GM12873 (cell line): Measurements from ENCODE around the gene STK17A.

Experiments used
- TF ChIP-seq, protein P1 (sequence below): IDR thresholded peaks from 2 replicates; pipeline ENCODE4 v1.5.1; 2012; ENCODE audit warnings: low read depth, mild to moderate bottlenecking, moderate library complexity, low read length, control low read depth; ENCODE audit not compliant: insufficient read depth; ENCODE audit errors: missing control alignments

STK17A gene

DNA sequence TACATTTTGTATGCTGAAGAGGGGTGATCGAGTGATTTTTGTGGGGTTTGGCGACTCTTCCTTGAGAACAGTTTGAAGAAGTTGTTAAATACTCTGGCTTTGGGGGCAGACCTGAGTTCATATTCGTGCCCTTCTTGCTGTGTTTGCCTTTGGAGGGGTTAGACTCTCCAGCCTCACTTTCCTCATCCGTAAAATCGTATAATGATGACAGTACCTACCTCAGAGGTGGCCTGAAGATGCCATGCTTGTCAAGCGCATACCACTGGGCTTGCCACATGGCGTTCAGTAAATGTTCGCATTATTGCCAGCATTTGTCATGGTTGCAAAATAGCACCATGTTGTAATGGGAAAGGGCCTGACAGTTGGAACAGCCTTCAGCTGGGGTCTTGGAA is 1.3 kb downstream of the STK17A start:
- TF ChIP-seq, protein P1, sequence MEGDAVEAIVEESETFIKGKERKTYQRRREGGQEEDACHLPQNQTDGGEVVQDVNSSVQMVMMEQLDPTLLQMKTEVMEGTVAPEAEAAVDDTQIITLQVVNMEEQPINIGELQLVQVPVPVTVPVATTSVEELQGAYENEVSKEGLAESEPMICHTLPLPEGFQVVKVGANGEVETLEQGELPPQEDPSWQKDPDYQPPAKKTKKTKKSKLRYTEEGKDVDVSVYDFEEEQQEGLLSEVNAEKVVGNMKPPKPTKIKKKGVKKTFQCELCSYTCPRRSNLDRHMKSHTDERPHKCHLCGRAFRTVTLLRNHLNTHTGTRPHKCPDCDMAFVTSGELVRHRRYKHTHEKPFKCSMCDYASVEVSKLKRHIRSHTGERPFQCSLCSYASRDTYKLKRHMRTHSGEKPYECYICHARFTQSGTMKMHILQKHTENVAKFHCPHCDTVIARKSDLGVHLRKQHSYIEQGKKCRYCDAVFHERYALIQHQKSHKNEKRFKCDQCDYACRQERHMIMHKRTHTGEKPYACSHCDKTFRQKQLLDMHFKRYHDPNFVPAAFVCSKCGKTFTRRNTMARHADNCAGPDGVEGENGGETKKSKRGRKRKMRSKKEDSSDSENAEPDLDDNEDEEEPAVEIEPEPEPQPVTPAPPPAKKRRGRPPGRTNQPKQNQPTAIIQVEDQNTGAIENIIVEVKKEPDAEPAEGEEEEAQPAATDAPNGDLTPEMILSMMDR = no peak

DNA sequence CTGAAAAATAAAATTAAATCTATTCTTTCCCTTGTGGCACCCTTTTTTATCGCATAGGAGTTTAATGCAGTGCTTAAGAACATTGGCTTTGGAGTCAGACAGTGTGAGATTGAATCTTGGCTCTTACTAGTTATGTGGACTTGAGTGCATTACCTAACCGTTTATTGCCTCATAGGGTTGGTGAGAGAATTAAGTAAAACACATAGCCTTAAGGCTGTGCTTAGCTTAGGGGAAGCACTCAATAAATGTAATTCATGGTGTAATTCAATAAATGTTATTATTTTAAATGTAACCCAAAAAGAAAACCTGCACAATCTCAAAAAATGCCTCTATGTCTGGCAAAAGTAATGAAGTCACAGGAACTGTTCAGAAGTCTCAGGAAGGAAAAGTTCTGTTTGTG is 2.7 kb downstream of the STK17A start:
- TF ChIP-seq, protein P1 = no peak

DNA sequence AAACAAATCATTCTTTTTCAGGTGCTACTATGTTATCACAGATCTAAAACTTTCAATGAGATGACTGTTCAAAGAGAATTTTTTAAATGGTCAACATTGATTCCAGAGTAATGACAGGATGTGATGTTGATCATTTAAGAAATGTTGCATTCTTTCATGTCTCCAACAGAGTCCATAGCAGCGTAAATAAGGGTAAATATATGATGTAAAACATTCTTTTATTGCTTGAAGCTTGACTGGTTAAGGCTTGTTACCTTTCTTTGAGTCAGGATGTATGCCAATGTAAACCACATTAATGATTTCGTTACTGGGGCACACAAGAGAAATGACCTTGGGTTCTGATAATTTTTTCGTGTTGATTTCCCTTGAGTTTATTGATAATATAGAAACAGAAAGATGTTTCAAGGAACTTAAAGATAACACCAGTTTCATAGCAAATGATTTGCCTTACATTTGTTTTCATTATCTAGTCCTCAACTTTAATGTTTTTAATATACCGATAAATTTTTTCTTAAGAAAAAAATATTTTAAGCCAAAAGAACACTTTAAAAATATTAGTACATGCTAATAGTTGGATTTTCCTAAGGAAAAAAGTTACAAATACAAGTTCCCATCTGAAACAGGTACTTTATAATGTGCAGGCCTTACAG is 3.5 kb downstream of the STK17A start:
- TF ChIP-seq, protein P1 = no peak

DNA sequence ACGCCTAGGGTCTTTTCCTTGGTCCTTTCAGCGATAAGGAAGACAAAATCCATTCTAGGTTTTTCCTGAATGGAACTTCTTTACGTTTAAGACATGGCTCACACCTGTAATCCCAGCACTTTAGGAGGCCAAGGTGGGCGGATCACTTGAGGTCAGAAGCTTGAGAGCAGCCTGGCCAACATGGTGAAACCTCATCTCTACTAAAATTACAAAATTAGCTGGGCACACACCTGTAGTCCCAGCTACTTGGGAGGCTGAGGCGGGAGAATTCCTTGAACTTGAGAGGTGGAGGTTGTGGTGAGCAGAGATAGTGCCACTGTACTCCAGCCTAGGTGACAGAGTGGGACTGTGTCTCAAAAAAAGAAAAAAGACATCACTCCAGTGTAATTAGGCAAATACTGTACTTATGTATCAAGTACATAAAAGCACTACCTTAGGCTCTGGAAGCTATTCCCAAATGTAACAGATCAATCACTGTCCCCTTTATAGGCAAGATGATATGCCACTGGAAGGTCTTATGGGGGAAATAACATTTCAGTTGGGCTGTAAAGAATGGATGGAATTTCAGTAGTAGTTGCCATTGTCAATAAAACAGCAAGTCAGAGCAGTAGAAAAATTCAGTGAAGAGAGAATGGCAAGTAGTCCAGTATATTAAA is 5.7 kb downstream of the STK17A start:
- TF ChIP-seq, protein P1 = no peak

DNA sequence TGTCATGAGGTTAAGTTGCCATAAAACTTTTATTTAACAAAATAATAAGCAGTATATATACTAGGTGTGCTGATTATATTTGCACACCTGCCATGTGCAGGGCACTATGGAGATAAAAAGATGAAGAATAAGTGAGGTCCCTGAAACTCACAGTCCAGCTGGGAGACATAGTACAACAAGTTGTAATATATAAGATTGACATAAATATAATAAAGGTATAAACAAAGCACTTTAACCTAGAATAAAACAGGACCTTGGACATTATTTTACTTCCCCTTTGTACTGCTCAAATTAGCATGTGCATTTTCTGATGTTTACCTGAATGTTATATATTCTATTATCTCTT is 6.2 kb downstream of the STK17A start:
- TF ChIP-seq, protein P1 = no peak

DNA sequence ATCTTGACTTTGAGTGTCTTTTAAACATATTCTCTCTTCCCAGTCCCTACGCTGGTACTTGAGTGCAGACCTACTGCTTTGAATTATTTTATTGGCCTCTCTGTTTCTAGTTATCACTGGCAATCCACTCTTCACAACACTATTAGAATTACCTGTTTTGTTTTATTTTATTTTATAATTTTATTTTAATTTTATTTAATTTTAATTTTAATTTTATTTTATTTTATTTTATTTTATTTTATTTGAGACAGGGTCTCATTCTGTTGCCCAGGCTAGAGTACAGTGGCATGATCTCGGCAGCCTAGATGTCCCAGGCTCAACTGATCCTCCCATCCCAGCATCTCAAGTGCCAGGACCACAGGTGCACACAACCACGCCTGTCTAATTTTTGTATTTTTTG is 6.8 kb downstream of the STK17A start:
- TF ChIP-seq, protein P1 = no peak

DNA sequence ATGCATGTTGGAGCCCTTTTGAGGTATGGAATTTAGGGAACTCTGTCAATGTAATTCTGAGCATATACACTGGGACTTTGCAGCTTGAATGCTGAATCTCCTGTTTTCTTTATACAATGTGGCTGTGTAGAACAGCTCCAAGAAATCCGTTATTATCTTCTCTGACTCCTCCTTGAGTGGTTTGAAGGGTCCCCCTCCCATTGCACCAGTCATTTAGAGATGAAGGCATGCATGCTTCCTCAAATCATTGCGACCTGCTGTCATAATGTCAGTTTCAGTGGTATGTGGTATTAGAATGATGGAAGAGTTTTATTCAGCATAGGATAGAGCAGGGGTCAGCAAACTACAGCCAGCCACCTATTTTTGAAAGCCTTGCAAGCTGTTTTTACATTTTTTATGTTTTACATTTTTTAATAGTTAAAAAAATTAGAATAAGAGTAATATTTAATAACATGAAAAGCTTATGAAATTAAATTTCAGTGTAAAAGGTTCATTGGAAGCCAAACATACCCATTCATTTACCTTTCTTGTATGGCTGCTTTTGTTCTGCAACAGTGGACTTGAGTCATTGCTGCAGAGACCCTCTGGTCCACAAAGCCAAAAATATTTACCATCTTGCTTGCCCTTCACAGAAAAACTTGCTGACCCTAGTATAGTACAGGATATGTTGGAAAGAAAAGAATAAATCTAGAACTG is 8.1 kb downstream of the STK17A start:
- TF ChIP-seq, protein P1 = no peak
